H9 (cell line): Measurements from ENCODE around the gene INHBC. TPM values are rescaled to one million over a fixed set of nuclear protein-coding genes. Genes with fewer than 3 reads are reported as not detected.

Source experiments
- DNase-seq: peaks from one replicate; pipeline ENCODE4 v3.0.0-alpha.2; 2017
- H2AFZ ChIP-seq: one replicate; pipeline ENCODE4 v1.6.1; 2013; ENCODE audit warnings: mild to moderate bottlenecking, low read length, control low read depth, moderate library complexity
- H2AK5ac ChIP-seq: 2 replicates; pipeline ENCODE4 v1.6.1; 2013; ENCODE audit warnings: low read length, control low read depth, mixed read lengths; ENCODE audit not compliant: insufficient read length
- H2BK120ac ChIP-seq: one replicate; pipeline ENCODE4 v1.6.1; 2013; ENCODE audit warnings: low read depth, mild to moderate bottlenecking, low read length, control low read depth, inconsistent platforms; ENCODE audit not compliant: poor library complexity, severe bottlenecking
- H2BK12ac ChIP-seq: 2 replicates; pipeline ENCODE4 v1.6.1; 2013; ENCODE audit warnings: low read length, control low read depth, mixed read lengths, low read depth; ENCODE audit not compliant: insufficient read length
- H2BK15ac ChIP-seq: 2 replicates; pipeline ENCODE4 v1.6.1; 2013; ENCODE audit warnings: low read depth, low read length, control low read depth
- H2BK20ac ChIP-seq: one replicate; pipeline ENCODE4 v1.6.1; 2013; ENCODE audit warnings: low read depth, mild to moderate bottlenecking, low read length, control low read depth, inconsistent platforms; ENCODE audit not compliant: poor library complexity, severe bottlenecking
- H2BK5ac ChIP-seq: 2 replicates; pipeline ENCODE4 v1.6.1; 2013; ENCODE audit warnings: low read length, control low read depth, mixed read lengths; ENCODE audit not compliant: insufficient read length
- H3K14ac ChIP-seq: 2 replicates; pipeline ENCODE4 v1.6.1; 2013; ENCODE audit warnings: low read length, control low read depth; ENCODE audit not compliant: insufficient read depth
- H3K18ac ChIP-seq: 2 replicates; pipeline ENCODE4 v1.6.1; 2013; ENCODE audit warnings: low read depth, mild to moderate bottlenecking, mixed read lengths, low read length, control low read depth; ENCODE audit not compliant: insufficient read length
- H3K23ac ChIP-seq: 2 replicates; pipeline ENCODE4 v1.6.1; 2013; ENCODE audit warnings: low read length, control low read depth, mixed read lengths, low read depth; ENCODE audit not compliant: insufficient read length
- H3K23me2 ChIP-seq: 2 replicates; pipeline ENCODE4 v1.6.1; 2013; ENCODE audit warnings: low read depth, mild to moderate bottlenecking, mixed read lengths, low read length, control low read depth; ENCODE audit not compliant: insufficient read length, poor library complexity, severe bottlenecking
- H3K27ac ChIP-seq: 2 replicates; pipeline ENCODE4 v1.5.1; 2013; ENCODE audit warnings: low read length, control low read depth, mixed read lengths, low read depth; ENCODE audit not compliant: insufficient read length
- H3K27me3 ChIP-seq: 2 replicates; pipeline ENCODE4 v1.6.1; 2013; ENCODE audit warnings: low read length, control low read depth, inconsistent platforms; ENCODE audit not compliant: insufficient read depth
- H3K4ac ChIP-seq: 2 replicates; pipeline ENCODE4 v1.6.1; 2013; ENCODE audit warnings: low read depth, mild to moderate bottlenecking, control low read depth, inconsistent platforms, low read length, moderate library complexity
- H3K4me1 ChIP-seq: 2 replicates; pipeline ENCODE4 v1.6.1; 2013; ENCODE audit warnings: low read length, control low read depth, inconsistent platforms; ENCODE audit not compliant: insufficient read depth
- H3K4me2 ChIP-seq: 2 replicates; pipeline ENCODE4 v1.6.1; 2013; ENCODE audit warnings: low read length, control low read depth, mixed read lengths; ENCODE audit not compliant: insufficient read length, insufficient read depth
- H3K56ac ChIP-seq: 2 replicates; pipeline ENCODE4 v1.6.1; 2013; ENCODE audit warnings: low read depth, mild to moderate bottlenecking, mixed read lengths, low read length, control low read depth; ENCODE audit not compliant: insufficient read length
- H3K79me1 ChIP-seq: 2 replicates; pipeline ENCODE4 v1.6.1; 2013; ENCODE audit warnings: low read depth, mild to moderate bottlenecking, moderate library complexity, low read length, control low read depth, inconsistent platforms; ENCODE audit not compliant: insufficient read depth, poor library complexity, severe bottlenecking
- H3K79me2 ChIP-seq: 2 replicates; pipeline ENCODE4 v1.6.1; 2013; ENCODE audit warnings: low read length, control low read depth, inconsistent platforms; ENCODE audit not compliant: insufficient read depth
- H3K9ac ChIP-seq: 2 replicates; pipeline ENCODE4 v1.6.1; 2013; ENCODE audit warnings: low read length, control low read depth, mixed read lengths; ENCODE audit not compliant: insufficient read length; ENCODE audit errors: extremely low read depth
- H3K9me3 ChIP-seq: one replicate; pipeline ENCODE4 v1.6.1; 2013; ENCODE audit warnings: low read depth, low read length, inconsistent platforms; ENCODE audit not compliant: control insufficient read depth
- H3T11ph ChIP-seq: one replicate; pipeline ENCODE4 v1.6.1; 2013; ENCODE audit warnings: mild to moderate bottlenecking, low read length, control low read depth, inconsistent platforms
- H4K20me1 ChIP-seq: one replicate; pipeline ENCODE4 v1.6.1; 2013; ENCODE audit not compliant: control insufficient read depth, insufficient read length, insufficient read depth
- H4K5ac ChIP-seq: 2 replicates; pipeline ENCODE4 v1.6.1; 2013; ENCODE audit warnings: low read depth, mild to moderate bottlenecking, mixed read lengths, low read length, control low read depth; ENCODE audit not compliant: insufficient read length
- H4K8ac ChIP-seq: replicated peaks from 2 replicates; pipeline ENCODE4 v1.6.1; 2013; ENCODE audit warnings: low read length, control low read depth, mixed read lengths, low read depth; ENCODE audit not compliant: insufficient read length
- H4K91ac ChIP-seq: 2 replicates; pipeline ENCODE4 v1.6.1; 2013; ENCODE audit warnings: low read depth, mild to moderate bottlenecking, moderate library complexity, mixed read lengths, low read length, control low read depth; ENCODE audit not compliant: insufficient read length
- H3K27ac Mint-ChIP-seq, 3 experiments: 2 replicates in 2 of 3; 3 replicates in 1 of 3; pipeline ENCODE4 v1.8.0; 2020 to 2021; ENCODE audit warnings: mixed read lengths in 3 of 3, mild to moderate bottlenecking in 1 of 3, moderate library complexity in 1 of 3
- H3K27me3 Mint-ChIP-seq: 2 replicates; pipeline ENCODE4 v1.8.0; 2021; ENCODE audit warnings: low read depth, mild to moderate bottlenecking, moderate library complexity, mixed read lengths
- H3K36me3 Mint-ChIP-seq, 3 experiments: 2 replicates in 2 of 3; 3 replicates in 1 of 3; pipeline ENCODE4 v1.8.0; 2020 to 2021; ENCODE audit warnings: low read depth in 3 of 3, mixed read lengths in 3 of 3; ENCODE audit not compliant: insufficient read depth in 1 of 3
- H3K4me1 Mint-ChIP-seq, 2 experiments: 2 replicates each; pipeline ENCODE4 v1.8.0; 2020; ENCODE audit warnings: mixed read lengths in 2 of 2
- H3K4me3 Mint-ChIP-seq, 2 experiments: 2 replicates in 1 of 2; 3 replicates in 1 of 2; pipeline ENCODE4 v1.8.0; 2020 to 2021; ENCODE audit warnings: mild to moderate bottlenecking in 2 of 2, mixed read lengths in 2 of 2, moderate library complexity in 1 of 2
- H3K9me3 Mint-ChIP-seq, 2 experiments: 2 replicates in 1 of 2; 3 replicates in 1 of 2; pipeline ENCODE4 v1.8.0; 2020; ENCODE audit warnings: mild to moderate bottlenecking in 2 of 2, mixed read lengths in 2 of 2, moderate library complexity in 1 of 2
- CTCF ChIP-seq: fragments of 200-600 bp; sonication (generic); conservative IDR thresholded peaks from 3 replicates; pipeline ENCODE4 v1.8.0; 2021; ENCODE audit warnings: antibody characterized with exemption, mild to moderate bottlenecking
- WGBS: extraction: QIAGEN DNeasy Blood & Tissue Kit; methylation state at CpG from one replicate; pipeline ENCODE4 v1.1.7; 2013; ENCODE audit warnings: missing lambda C conversion rate, low lambda C conversion rate, mixed read lengths; ENCODE audit not compliant: insufficient read length; ENCODE audit errors: extremely low coverage; 5-methylcytosine and 5-hydroxymethylcytosine counted together
- total RNA-seq: library from RNA; stranded (reverse); gene quantifications from 2 replicates; pipeline ENCODE4 v1.2.1, GENCODE V29; 2021

The INHBC gene
- total RNA-seq, 1 experiment from 2014 or later: not detected

DNA sequence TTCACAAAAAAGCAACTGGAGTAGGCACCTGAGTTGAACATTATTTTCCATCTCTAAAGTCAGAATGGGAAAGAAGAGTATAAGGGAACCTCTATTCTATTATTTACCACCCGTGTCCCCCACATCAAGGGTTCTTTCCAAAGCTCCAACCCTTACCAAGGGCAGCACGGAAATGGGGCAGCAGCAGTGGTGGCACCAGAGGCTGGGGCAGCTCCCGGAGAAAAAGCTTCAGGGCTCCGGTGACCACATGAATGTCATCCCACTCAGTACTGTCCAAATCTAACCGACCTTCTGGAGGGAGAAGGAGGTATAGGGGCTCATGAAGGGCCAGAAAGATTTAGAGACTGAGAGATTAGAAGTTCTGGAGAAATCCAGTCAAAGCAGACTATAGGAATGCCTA lies 39.3 kb downstream of the INHBC start:
- Histone ChIP-seq H3K79me1 (no peaks in the 10 kb centered on the region), H2BK15ac (no peak overlapping the region), H2BK5ac (no peak overlapping the region), H3K14ac (no peak overlapping the region), H2BK12ac (no peak overlapping the region), H2AK5ac (no peak overlapping the region), H2BK120ac (no peak overlapping the region), H3K4me1 (no peaks in the 10 kb centered on the region; the same call in 1 of the 2 replicates), H3K4ac (no peak overlapping the region), H3K23me2 (peaks cover 15% of the 10 kb centered on the region), H2BK20ac (no peak overlapping the region), H4K8ac (no peak overlapping the region), H4K91ac (no peak overlapping the region), H3K27ac (no peak overlapping the region), H3K79me2 (no peaks in the 10 kb centered on the region), H2AFZ (no peak overlapping the region), H3K56ac (no peak overlapping the region), H3T11ph (no peak overlapping the region), H3K23ac (no peak overlapping the region), H3K9me3 (no peaks in the 10 kb centered on the region), H4K5ac (no peak overlapping the region), H4K20me1 (peaks cover 3% of the 10 kb centered on the region), H3K18ac (no peak overlapping the region), H3K4me2 (no peak overlapping the region), H3K9ac (no peak overlapping the region), H3K27me3 (peaks cover 37% of the 10 kb centered on the region)
- Mint-ChIP-seq H3K9me3 (no peaks in the 10 kb centered on the region), H3K36me3 (peaks cover 0 to 4% (median 4%) of the 10 kb centered on the region in 3 experiments; a peak in 2 of 7 replicates), H3K27ac (no peak overlapping the region), H3K4me3 (peak overlapping the region in 1 of 2 experiments; percentile 80; a peak in 1 of 5 replicates), H3K4me1 (peaks cover 21 to 22% of the 10 kb centered on the region in 2 experiments), H3K27me3 (peaks cover 77% of the 10 kb centered on the region)
- DNase-seq: no peak
- TF ChIP-seq CTCF: no peak
- no CpG with 5 or more reads among the region's 5 CpGs for WGBS
